Fibroblast of peridontal ligament (primary cell): Measurements from ENCODE around the gene TMEM52B.

Experiments used
- DNase-seq: peaks from one replicate; pipeline ENCODE4 v3.0.0-alpha.2; 2010; ENCODE audit errors: extremely low read depth

The TMEM52B gene

DNA sequence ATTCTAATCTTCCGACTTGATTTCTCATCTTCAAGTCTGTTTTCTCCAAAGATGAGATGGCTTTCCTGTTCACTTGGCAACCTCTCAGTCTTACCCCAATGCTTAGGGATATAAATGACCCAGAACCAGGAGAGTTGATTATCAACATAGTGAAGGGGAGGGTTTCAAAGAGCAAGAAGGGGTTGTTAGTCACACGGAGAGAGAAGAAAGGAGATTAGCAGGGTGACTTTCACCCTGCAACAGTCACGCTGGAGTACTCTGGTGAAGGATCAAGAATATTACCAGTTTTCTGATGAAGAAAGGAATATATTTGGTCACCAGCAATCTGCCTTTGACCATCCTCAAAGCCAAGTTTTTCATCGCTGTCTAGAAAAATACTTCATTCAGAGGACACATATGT, at the start of gene TMEM52B:
TSS of gene TMEM52B (plus strand) at position 212 of the 400 bp plus-strand sequence. CDS start 543 bp downstream, outside the sequence.
- DNase-seq, result no peak

DNA sequence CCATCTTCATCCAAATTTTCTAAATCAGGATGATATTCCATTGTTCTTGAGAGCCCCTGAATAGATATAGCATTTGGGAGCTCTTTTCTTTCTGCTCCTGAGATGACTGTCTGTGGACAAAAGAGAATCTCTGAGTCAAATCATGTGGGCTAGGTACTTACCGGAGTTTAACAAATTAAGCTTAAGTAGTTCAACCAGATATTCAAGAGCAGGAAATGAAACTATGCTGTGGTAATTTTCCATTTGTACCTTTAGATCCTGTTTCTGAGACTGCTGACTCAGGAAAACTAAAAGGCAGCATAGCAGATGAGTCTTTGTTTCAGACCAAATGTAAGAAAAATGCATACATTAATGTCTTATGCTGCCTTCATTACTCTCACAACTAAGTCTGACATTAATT, 48.8 kb upstream of the TMEM52B start, which contains the start of gene CLEC7A:
TSS of gene CLEC7A (minus strand) at position 158 of the 400 bp plus-strand sequence. CDS start at position 41, 117 bp downstream.
- no peak for DNase-seq

DNA sequence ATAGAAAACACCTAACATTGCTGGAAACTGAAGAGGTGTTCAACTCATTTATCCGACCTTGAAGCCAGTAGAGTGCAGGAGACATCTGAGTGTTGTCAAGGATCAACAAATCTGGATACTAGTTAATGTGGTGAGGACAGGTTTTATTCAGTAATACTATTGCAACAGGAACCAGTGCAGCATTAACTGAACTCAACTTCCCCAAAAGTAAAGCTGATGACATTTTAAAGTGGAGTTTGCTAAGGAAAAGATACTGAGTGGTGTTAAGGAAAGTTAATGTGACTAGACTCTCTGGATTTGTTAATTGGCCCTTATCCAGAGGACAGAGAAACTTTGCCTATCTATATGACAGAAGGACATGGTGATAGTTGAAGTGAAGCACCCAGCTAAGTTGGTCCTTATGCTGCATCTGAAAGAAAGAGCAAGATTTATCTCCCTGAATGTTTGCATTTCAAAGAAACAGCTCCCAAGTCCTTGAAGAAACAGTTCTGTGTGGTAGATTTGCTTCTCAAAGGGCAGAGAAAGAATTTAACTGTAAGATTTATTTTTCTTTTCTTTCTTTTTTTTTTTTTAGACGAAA, 47.6 kb upstream of the TMEM52B start:
- DNase-seq, result no peak

DNA sequence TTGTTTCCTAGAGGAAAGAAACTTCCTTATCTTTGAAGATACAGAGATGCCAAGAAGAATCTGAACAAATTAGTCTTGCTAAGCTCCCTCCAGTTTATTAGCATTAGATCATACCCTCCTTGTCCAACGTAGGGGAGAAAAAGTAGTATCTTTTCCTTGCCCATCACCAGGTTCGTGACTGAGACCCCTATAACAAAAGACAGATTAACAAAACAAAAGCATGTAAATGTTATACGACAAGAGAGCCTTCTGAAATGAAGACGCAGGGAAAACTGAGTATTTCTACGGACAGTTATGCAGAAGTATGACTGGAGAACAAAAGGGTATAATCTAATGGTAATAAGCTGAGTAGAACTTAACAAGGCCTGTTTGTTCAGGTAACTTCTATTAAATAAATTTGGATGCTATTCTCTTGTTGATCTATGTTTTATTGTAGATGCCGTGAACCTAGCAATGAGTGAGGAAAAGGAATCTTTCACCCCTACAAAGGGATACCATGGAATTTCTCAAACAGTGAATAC, 45.9 kb upstream of the TMEM52B start:
- no peak for DNase-seq

DNA sequence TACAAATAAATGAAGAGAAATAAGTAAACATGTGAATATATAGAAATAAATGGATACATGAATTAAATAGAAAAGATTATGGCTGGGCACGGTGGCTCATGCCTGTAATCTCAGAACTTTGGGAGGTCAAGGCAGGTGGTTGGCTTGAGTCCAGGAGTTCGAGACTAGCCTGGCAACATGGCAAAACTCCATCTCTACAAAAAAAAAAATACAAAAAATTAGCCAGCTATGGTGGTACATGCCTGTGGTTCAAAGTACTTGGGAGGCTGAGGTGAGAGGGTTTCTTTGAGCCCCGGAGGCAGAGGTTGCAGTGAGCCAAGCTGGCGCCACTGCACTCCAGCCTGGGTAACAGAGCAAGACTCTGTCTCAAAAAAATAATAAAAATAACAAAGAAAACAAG, 43.7 kb upstream of the TMEM52B start:
- no peak for DNase-seq

DNA sequence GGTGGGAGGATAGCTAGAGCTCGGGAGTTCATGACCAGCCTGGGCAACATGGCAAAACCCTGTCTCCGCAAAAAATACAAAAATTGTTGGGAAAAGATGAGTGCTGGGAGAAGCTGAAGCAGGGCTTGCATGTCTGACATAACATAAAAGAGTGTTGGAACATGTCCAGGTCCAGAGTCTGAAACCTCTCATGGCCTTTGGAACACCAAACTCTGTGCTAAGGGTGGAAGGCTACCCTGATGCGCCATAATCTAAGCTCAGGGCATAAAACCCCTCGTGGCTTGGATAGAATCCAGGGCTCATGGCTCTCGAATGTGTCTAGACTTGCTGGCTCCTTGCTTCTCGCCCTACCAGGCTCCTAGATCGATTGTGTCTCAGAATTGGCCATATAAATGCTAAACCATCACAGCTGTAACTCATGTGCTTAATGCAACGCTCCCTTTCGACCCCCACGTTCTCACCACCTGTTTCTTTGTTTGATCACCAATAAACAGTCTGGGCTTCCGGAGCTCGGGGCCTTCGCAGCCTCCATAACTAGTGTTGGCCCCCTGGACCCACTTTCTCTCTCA, 42.1 kb upstream of the TMEM52B start:
- no peak for DNase-seq

DNA sequence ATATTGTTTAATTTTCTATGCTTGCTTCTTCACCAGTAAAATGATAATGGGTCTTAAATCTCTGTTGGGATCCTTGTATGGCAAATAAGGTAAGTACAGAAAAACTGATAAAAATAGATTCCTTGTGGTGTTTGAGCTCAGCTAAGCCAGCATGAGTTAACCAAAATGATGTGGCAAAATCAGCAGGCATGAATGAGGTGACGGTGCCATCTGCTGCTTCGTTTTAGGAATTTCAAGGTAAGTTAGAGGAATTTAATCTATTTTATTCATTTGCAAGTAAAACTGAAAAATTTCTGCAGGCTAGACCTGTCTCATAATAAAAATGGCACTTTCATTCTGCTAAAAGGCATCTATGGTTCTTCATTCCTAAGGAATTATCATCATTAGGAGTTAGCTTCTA, 38.8 kb upstream of the TMEM52B start:
- peak; percentile 51 for DNase-seq

DNA sequence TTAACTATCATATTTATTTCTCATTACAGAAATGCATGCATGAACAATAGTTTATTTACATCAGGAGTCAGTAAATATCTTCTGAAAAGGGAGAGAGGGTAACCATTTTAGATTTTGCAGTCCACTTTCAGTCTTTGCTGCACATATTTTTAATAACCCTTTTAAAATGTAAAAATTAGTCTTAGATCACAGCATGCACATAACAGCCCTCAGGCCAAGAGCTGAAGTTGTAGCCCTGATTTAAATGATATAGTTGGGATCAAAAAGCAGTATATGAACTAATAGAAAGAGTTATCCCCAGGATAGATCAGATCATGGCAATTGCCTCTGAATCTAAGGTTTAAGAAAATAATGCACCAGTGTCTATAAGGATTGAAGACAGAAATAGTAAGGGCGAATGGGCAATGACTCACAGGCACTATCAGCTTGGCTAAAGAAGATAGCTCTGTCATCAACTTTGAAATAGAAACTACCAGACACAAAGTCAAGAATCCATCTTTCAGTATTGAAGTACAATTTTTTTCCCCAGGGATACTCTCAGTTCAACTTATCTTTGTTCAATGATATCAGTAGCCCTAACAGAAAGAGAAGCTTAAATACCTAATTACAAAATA, 35.7 kb upstream of the TMEM52B start:
- no peak for DNase-seq

DNA sequence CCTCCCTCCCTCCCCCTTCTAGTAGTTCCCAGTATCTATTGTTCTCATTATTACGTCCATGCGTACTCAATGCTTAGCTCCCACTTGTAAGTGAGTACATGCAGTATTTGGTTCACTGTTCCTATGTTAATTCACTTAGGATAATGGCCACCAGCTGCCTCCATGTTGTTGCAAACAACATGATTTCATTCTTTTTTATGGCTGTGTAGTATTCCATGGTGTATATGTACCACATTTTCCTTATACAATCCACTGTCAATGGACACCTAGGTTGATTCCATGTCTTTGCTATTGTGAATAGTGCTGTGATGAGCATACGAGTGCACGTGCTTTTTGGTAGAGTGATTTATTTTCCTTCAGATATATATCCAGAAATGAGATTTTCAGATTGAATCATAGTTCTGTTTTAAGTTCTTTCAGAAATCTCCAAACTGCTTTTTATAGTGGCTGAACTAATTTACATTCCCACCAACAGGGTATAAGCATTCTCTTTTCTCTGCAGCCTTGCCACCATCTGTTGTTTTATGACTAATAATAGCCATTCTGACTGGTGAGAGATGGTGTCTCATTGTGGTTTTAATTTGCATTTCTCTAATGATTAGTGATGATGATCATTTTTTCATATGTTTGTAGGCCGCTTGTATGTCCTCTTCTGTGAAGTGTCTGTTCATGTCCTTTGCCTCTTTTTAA, 31.0 kb upstream of the TMEM52B start:
- DNase-seq, result no peak

DNA sequence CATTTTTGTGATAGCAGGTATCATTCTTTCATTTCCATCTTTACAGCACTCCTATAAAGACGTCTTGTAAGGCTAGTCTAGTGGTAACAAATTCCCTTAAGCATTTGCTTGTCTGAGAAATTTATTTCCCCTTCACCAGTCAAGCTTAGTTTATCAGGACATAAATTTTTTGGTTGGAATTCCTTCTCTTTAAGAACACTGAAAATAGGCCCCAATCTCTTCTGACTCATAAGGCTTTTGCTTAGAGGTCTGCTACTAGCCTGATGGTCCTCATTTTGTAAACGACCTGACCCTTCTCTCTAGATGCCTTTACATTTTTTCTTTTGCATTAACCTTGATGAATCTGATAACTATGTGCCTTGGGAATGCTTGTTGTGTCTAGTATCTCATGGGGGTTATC, 27.2 kb upstream of the TMEM52B start:
- no peak for DNase-seq

DNA sequence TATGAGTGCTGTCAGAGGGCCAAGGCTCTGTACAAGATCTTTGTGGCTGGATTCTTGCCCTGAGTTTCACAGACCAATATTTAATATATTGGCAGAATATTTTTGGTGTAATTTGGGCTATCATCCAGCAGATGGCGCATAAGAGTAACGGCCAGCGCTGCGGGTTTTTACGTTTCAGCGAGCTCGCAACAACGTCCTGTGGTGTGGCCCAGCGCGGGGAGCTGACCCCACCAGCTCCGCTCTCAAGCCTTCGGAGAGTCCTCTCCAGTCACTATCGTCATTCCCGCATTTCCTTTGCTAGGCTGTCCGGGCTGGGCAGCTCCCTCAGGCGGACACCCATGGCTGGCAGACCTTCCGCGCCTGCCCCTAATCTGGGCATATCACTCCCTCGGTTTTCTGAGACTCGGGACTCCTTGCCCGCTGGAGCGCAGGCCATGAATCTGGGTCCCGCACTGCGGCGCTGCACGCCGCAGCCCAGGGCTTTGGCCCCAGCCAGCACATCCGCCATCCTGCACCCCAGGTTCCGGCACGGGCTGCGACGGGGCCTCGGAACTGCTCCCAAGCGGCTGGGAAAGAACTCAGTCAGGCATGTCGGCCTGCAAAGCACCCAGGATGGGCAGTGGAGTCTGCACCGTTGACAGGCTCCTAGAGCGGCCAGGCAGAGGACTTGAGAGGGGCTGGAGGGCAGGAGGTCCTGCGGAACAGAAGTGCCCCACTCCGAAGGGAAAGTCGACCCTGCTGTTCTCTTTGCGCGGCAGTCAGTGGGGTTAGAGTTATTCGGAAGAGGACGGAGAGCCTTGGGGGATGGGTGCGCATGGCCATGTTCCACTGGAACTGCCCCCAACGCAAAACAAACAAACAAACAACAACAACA, 25.3 kb upstream of the TMEM52B start:
- DNase-seq, result peak; percentile 76

DNA sequence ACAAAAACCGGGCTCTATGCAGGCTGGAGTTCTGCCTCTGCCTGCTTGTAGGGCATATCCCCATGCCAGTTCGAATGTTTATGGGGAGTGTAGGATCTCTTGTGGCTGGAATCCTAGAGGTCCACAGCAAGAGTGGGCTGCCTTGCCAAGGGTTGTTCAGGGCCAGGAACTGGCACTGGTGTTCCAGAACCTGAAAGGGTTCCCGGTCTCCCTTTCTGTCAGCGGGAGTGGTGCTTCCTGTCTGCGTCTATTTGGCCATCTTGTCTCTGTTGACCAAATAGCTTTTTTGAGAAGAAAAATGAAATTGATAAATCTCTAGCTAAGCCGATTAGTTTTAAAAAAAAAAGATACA, 24.7 kb upstream of the TMEM52B start:
- DNase-seq, result no peak

DNA sequence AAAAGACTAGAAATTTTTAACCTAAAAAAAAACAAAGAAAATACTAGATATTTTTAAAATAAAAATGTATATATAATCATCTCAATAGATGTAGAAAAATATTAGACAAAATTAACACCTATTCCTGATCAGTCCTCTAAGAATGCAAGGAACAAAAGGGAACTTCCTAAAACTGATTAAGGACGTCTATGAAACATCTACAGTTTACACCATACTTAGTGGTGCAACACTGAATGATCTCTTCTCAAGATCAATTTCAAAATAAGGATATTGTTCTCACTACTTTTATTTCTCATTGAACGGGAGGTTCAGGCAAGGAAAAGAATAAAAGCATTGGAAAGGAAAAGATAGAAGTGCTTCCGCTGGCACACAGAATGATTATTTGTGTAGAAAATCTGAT, 22.9 kb upstream of the TMEM52B start:
- DNase-seq, result no peak

DNA sequence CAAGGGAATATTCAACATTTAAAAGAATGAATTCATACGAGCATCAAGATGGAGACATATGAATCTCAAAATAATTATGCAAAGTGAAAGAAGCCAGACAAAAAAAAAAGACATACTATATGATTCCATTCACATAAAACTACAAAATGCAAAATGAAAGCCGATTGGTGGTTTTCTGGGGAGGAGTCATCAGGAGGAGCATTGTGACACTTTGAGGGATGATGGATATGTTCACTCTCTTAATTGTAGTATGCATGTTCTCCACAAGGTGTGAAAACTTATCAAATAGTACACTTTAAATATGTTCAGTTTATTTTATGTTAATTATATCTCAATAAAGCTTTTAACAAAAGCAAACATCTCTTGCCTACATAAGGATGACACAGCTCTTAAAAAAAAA, 20.4 kb upstream of the TMEM52B start:
- no peak for DNase-seq

DNA sequence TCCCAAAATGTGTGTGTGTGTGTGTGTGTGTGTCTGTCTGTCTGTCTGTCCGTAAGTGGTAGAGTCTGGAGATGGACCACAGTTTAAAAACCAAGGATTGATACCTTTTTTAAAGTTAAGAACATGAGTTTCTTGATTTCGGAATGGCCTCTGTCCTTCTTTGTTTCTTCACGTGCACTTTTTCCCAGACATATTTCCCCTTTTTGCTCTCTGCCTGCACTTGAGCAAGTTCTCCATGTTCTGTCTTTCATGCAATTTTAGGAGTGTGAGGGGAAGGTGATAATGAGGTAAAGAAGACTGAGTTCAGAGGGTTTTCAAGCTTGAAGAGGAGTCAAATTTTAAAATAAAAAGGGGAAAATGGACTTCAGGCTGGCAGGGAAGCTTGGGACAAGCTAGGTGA, 19.6 kb upstream of the TMEM52B start:
- no peak for DNase-seq

DNA sequence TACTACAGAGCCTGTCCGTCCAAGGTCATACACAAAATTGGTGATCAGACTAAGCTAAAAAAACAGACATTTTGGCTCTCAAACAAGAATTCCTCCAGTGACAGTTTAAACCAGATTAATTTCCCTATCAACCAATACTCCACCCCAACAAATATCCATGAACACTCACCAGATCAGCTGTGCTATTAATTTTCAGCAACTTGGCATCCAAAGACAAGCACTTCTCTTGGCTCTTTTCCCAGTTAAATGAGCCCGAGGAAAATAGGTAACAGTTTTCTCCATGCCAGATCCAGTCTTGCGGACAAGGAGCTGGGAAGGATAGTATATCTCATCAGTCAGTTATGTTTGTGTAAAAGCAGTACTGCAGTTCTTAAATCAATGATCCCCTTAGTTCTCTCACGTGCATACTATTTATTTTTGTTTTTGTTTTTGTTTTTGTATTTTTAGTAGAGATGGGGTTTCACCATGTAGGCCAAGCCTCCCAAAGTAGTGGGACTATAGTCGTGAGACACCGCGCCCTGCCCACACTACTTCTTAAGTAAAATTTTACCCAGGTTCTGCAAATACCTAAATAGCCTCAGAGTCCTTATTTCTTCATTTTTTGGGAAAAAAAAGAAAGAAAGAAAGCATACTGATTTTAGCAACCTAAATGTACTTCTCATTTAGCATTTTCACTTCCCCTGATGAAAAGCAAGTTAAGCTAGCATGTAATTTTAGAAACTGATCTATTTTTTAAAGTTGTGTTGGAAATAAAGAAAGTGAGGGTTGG, 18.0 kb upstream of the TMEM52B start:
- DNase-seq, result no peak

DNA sequence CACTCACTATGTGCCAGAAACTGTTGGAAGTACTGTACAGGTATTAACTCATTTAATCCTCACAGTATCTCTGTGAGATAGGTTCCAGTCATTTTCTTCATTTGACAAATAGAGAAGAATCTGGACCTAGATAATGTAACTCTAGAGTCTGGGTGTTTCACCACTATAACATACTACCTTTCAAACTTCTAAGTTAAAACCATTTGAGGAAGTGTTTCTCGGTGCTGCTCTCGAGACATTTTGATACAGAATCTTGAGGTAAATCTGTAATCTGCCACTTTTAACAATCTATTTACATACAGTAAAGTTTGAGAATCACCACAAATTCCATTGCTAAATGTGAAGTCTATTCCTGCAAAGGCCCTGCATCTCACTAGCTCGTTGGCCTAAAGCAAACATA, 15.7 kb upstream of the TMEM52B start:
- no peak for DNase-seq

DNA sequence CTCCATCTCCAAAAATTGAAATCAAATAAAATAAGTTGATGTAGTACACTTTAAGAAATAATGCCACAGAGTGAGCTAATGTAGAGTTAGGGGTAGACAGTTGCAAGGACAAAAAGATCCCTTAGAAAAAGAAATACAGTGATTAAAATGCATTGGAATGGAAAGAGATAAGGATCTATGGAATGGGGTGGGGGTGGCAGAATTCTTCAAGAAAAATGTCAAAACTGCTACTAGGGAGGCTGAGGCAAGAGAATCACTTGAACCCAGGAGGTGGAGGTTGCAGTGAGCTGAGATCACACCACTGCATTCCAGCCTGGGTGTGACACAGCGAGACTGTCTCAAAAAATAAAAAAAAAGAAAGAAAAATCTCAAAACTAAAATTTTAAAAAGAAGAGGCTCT, 13.4 kb upstream of the TMEM52B start:
- DNase-seq, result no peak

DNA sequence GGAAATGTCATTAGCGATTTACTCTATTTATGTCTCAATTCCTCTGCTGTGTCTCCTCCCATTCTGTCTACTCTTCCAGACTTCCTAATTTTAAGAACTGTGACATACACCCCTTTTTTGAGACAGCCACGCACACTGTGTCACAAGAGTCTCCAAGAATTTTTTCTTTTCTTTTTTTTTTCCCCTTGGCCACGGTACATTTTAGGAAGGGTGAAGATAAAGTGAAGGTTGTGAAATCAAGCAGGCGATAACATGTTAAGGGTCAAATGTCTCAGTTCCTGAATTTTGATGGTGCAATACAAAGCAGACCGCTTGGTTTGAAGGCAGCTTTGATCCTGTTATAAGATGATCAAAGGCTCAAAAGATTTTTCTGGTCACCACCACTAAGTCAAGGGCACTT, 11.2 kb upstream of the TMEM52B start:
- no peak for DNase-seq

DNA sequence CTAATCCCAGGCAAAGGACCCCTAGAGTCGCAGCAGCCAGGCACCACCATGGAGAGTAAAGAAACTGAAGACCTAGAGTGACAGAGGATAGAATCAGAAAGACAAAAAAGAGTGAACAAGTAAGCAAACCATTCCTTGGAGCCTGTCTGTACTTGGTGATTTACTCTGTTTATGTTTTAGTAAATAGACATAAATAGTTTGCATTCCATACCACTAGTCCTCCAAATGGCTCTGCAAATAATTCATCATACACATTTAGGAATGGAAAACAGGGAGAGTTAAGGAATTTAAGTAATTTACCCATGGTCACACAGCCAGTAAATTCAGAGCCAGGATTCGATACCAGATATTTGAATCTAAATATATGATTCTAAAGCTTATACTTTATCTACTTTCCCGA, 9.7 kb upstream of the TMEM52B start:
- peak; percentile 54 for DNase-seq

DNA sequence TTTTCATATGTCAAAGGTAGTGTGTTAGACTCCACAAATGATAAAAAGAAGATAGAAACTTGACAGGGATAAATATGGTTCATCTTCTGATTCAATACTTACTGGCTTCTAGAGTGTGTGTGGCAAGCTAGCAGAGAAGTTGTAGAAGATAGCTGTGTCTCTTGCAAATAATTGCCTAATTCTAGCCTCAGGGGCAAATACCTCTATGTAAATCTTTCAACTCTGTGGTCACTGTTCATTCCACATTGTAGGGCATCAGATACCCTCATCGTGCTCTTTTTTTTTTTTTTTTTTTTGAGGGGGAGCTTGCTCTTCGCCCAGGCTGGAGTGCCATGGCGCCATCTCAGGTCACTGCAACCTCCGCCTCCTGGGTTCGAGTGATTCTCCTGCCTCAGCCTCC, 8.6 kb upstream of the TMEM52B start:
- DNase-seq, result no peak
